ES-I3 (cell line): ENCODE measurements around the gene PRSS57.
"Not testable (repeated sequence)": the region's sequence is repeated elsewhere in the genome, so short reads cannot be mapped to it uniquely, and the experiment has no call there.

Experiments
- H3K36me3 ChIP-seq: 2 replicates; pipeline ENCODE4 v1.6.1; 2013; ENCODE audit warnings: mild to moderate bottlenecking, low read length, control low read depth, moderate library complexity; ENCODE audit not compliant: insufficient read depth
- H3K4me1 ChIP-seq: 2 replicates; pipeline ENCODE4 v1.6.1; 2013; ENCODE audit warnings: mild to moderate bottlenecking, control low read depth, low read length; ENCODE audit not compliant: insufficient read depth
- H3K9ac ChIP-seq: 2 replicates; pipeline ENCODE4 v1.6.1; 2013; ENCODE audit warnings: low read depth, mild to moderate bottlenecking, low read length, moderate library complexity
- H3K9me3 ChIP-seq: 2 replicates; pipeline ENCODE4 v1.6.1; 2013; ENCODE audit warnings: mild to moderate bottlenecking, low read length, moderate library complexity; ENCODE audit not compliant: control insufficient read depth, insufficient read depth

The PRSS57 gene

DNA sequence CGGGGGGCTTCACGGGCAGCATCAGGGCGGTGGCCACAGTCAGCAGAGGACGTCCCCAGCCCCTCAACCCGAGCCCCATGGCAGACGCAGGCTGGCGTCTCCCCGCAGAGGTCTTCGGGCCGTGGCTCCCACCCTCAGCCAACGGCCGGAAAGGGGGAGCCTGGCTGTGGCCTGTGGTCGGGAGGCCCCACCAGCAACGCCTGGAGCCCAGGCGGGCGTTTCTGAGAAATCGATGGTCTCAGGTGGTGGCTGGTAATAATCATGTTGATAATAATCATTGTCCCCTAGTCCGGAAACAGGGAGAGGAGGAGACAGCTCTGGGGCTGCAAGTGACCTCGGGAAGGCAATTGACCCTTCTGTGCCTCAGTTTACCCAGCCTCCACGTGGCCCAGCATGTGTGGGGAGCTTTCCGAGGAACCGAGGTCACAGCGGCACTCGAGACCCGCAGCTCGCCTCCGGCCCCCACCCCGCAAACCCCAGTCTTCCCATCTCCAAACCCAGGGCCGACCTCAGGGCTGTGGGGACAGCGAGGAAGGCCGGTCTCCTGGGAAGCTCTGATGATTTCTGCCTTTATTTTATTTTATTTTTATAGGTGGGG is at the start of gene PRSS57:
PRSS57 (minus strand) TSS at position 101 of the 598 bp plus-strand sequence; CDS start at position 79, 22 bp downstream.
- Histone ChIP-seq H3K9me3 (no peaks in the 10 kb centered on the region), H3K36me3 (no peaks in the 10 kb centered on the region), H3K4me1 (no peaks in the 10 kb centered on the region), H3K9ac (no peak within 1 kb of the TSS)

DNA sequence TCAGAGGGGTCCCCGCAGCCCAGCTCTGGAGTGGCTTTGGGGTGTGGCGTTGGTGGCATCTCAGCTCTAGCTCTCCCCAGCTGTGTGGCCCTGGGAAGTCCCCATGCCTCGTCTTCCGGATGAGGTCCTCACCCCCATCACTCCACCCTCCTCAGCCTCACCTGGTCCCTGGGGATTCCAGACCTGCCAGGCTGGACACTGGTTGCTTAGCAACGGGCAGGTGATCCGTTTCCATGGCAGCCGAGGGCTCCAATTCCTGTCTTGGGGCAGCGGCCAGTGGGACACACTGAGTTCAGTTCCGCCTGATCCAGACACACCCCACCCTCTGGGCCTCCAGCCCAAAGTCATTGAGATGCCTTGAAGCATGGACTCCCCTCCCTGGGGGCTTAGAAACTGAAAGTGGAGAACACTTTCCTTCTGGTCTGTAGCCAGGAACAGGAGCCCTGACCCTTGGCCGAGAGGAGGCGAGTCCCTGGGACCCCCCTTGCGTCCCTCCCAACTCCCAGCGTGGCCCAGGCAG is 48.0 kb upstream of the PRSS57 start:
- H3K9ac ChIP-seq: no peak overlapping the region
- H3K36me3 ChIP-seq: no peaks in the 10 kb centered on the region
- H3K9me3 ChIP-seq: peaks cover 4% of the 10 kb centered on the region; the same call in 1 of the 2 replicates
- H3K4me1 ChIP-seq: no peaks in the 10 kb centered on the region

DNA sequence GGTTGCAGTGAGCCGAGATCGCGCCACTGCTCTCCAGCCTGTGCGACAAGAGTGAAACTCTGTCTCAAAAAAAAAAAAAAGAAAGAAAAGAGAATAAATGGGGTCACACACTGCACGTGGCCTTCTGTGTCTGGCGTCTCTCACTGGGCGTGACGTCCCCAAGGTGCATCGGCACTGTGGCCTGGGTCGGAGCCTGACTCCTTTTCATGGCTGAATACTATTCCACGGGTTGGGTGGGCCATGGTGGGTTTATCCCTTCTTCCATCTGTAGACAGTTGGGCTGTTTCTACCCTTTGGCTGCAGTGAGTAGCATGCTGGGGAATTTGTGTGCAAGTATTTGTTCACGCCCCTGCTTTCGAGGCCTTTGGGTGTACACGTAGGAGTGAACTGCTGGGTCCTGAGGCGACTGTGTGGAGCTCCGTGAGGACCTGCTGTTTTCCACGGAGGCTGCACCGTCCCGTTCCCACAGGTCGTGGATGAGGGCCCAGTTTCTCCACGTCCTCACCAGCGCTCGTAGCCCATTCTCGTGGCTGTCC is 47.4 kb upstream of the PRSS57 start:
- Histone ChIP-seq H3K4me1 (no peaks in the 10 kb centered on the region), H3K36me3 (no peaks in the 10 kb centered on the region), H3K9me3 (peaks cover 1% of the 10 kb centered on the region; the same call in 1 of the 2 replicates), H3K9ac (no peak overlapping the region)

DNA sequence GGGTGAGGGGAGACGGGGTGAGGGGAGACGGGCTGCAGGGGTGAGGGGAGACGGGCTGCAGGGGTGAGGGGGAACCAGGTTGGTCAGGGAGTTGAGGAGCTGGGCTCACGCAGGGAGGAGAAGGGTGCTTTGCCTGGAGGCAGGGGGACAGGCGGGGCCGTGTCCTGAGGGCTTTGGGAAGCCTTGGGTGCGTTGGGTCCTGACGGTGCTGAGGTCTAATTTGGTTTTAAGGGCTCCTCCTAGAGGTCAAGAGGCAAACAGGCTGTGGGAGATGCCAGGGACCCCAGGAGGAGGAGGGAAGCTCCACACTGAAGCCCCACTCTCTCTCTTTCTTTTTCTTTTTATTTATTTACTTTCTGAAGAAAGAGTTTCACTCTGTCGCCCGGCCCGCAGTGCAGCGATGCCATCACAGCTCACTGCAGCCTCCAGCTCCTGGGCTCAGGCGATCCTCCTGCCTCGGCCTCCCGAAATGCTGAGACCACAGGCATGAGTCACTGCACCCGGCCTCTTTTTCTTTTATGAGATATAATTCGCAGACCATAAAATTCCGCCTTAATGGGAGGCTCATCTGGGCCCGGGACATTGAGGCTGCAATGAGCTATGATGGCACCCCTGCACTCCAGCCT is 46.4 kb upstream of the PRSS57 start:
- Histone ChIP-seq H3K36me3 (no peaks in the 10 kb centered on the region), H3K9ac (no peak overlapping the region), H3K4me1 (no peaks in the 10 kb centered on the region), H3K9me3 (no peaks in the 10 kb centered on the region; the same call in 1 of the 2 replicates)

DNA sequence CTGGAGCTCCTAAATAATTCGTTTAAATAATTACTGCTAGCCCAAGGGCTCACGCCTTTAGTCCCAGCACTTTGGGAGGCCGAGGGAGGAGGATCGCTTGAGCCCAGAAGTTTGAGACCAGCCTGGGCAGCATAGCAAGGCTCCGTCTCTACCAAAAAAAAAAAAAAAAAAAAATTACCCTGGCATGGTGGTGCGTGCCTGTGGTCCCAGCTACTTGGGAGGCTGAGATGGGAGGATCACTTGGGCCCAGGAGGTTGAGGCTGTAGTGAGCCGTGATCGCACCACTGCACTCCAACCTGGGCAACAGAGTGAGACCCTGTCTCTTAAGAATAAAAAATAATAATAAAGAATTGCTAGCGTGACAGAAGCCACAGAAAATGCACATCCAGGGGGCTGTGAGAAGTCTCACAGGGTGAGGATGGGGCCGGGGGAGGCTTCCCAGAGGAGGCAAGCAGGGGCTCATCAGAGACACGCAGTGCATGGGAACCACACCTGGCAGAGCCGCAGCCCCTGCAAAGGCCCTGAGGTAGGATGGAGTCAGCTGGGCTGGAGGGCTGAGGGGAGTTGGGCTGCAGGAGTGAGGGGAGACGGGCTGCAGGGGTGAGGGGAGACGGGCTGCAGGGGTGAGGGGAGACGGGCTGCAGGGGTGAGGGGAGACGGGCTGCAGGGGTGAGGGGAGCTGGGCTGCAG is 45.7 kb upstream of the PRSS57 start:
- not testable (repeated sequence) for H3K36me3 ChIP-seq, H3K4me1 ChIP-seq, H3K9ac ChIP-seq, H3K9me3 ChIP-seq

DNA sequence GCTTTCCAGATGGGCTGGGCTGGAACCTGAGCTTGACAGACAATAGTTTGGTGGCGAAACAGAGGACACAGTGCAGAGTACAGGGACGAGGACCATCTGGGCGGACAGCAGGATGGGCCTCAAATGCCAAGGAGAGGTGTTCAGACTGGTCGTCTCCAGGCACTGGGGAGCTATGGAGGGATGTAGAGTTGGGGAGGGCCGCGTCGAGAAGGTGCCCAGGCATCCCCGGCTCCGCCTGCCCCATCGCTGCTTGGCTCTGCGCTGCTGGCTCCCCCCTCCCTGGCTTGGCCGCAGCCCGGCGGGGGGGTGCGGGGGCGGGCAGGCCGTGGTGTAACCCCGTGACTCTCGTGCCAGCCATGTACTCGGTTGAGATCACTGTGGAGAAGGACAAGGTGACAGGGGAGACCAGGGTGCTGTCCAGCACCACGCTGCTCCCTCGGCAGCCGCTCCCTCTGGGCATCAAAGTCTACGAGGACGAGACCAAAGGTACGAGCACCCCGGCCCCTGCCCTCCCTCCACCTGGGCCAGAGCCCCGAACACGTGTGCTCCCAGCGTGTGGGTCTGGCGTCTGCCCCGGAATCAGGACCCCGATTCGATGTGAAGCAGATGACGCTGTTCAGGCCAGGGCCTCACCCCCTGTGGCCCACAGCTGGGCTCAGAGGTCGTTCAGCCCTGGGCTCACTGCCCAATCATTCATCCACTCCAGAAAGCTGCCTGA is 44.9 kb upstream of the PRSS57 start:
- H3K36me3 ChIP-seq: no peaks in the 10 kb centered on the region
- no peak overlapping the region for H3K9ac ChIP-seq
- no peaks in the 10 kb centered on the region for H3K4me1 ChIP-seq
- no peaks in the 10 kb centered on the region; the same call in 1 of the 2 replicates for H3K9me3 ChIP-seq

DNA sequence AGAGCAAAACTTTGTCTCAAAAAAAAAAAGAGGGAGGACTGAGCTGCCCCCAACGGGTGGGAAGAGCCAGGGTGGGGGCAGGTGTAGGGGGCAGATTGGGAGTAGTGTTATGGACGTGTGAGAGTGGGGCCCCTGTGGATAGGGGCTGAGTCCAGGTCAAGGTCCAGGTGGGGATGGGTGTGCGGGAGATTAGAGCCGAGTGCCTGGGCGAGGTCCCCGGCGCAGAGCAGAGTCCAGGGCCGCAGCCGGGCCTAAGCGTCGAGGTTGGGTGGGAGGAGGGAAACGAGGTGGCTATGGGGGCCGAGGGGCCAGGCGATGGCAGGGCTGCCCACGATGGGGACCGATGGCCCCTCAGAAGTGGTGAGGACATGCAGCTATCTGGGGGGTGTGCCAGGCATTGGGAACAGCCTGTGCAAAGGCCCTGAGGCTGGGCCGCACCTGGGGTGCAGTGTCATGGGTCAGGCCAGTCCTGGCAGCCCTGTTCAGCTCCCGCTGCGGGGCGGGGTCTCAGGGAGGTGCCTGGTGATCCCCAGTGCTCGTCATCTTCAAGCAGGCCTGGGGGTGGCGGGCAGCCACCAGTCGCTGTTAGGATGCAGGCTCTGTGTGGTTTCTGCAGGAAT is 43.4 kb upstream of the PRSS57 start:
- H3K9ac ChIP-seq: no peak overlapping the region
- H3K9me3 ChIP-seq: no peaks in the 10 kb centered on the region
- no peaks in the 10 kb centered on the region for H3K36me3 ChIP-seq
- H3K4me1 ChIP-seq: no peaks in the 10 kb centered on the region

DNA sequence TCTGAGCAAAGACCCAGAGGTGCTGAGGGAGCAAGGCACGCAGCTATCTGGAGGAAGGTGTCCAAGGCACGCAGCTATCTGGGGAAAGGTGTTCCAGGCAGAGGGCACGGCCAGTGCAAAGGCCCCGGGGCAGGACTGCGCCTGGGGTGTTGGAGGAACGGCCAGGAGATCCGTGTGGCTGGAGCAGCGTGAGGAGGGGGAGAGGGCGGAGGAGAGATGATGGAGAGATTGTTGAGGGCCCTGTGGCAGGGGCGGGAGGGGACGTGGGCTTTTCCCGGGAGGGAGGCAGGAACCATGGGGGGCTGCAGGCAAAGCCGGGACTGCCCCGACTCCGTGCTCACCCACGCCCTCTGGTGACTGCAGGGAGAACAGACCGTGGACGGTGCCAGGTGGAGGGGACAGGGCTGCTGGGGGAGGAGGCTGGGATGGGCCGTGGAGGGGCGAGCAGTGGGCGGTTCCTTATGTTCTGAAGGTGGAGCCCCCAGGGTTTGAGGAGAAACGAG is 42.4 kb upstream of the PRSS57 start:
- Histone ChIP-seq H3K9ac (no peak overlapping the region), H3K36me3 (no peaks in the 10 kb centered on the region), H3K9me3 (no peaks in the 10 kb centered on the region), H3K4me1 (no peaks in the 10 kb centered on the region)

DNA sequence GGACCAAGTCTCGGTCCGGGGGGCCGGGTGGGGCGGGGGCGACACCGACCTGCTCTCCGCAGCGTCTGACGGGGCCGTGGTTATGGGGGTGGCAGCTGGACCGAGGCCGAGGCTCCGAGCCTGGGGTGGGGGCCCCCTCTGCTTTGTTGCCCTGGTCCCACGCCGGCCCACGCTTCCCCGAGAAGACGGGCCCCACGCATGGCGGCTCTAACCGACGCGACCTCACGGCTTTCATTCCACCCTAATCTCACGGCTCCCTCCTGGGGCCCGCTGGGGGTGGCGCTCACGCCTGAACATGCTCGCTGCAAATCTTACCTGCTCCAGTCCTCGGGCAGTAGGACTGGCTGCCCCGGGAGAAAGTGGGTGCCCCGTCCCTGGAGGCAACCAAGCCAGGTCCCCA is 40.9 kb upstream of the PRSS57 start:
- Histone ChIP-seq H3K9ac (no peak overlapping the region), H3K36me3 (no peaks in the 10 kb centered on the region), H3K9me3 (no peaks in the 10 kb centered on the region), H3K4me1 (no peaks in the 10 kb centered on the region)

DNA sequence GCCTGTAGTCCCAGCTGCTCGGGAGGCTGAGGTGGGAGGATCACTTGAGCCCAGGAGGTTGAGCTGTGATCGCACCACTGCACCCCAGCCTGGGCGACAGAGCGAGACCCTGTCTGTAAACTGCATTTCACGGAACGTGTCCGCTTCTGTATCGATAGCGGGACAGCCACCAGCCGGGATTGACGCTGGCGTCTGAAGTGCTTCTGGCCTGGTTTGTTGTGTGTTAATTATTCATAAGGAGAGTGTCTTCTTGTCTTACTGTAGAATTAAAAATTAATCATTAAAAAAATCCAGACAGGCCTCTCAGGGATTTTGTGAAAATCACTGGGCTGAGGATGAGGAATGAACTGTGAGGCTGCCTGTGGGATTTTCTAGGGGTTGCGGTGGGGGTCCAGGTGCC is 39.5 kb upstream of the PRSS57 start:
- Histone ChIP-seq H3K9ac (no peak overlapping the region), H3K4me1 (no peaks in the 10 kb centered on the region), H3K36me3 (no peaks in the 10 kb centered on the region), H3K9me3 (no peaks in the 10 kb centered on the region)

DNA sequence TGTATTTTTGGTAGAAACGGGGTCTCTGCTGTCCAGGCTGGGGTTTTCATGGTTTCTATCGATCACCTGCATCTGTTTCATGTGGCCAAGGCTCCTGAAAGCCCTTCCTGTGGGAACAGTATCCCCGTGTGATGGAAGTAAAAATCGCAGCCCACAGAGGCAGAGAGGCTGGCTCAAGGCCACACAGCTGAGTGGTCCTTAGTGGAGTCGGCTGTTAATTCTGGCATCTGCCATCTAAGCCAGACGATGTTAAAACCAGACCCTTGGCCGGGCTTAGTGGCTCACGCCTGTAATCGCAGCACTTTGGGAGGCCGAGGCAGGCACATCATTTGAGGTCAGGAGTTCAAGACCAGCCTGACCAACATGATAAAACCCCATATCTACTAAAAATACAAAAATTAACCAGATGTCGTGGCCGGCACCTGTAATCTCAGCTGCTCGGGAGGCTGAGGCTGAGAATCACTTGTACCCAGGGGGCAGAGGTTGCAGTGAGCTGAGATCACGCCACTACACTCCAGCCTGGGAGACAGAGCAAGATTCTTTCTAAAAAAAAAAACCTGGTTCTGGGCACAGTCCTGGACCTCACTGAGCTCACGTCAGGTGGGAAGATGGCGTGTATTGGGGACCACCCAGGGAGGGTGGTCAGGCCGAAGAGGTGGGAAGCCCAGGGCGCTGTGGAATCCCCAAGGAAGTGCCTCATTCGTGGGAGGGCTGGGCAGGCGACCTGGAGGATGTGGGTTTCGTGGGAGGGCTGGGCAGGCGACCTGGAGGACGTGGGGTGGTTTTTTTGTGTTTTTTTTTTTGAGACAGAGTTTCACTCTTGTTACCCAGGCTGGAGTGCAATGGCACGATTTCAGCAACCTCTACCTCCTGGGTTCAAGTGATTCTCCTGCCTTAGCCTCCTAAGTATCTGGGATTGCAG is 37.2 kb upstream of the PRSS57 start:
- Histone ChIP-seq H3K4me1 (no peaks in the 10 kb centered on the region; the same call in 1 of the 2 replicates), H3K9me3 (no peaks in the 10 kb centered on the region), H3K36me3 (no peaks in the 10 kb centered on the region), H3K9ac (no peak overlapping the region)

DNA sequence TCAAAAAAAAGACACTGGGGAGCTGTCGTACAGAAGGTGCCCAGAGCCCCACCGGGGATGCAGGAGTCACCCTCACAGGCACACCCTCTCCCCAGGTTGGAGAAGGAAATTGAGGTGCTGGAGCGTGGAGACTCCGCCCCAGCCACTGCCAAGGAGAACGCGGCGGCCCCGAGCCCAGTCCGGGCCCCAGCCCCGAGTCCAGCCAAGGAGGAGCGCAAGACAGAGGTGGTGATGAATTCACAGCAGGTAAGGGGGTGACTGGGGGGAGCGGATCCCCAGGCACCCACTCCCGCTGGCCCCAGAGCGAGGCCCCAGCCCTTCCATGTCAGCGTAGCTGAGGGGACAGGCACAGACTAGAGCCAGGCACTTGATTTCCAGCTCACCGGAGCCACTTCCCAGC is 35.7 kb upstream of the PRSS57 start:
- no peak overlapping the region for H3K9ac ChIP-seq
- no peaks in the 10 kb centered on the region for H3K9me3 ChIP-seq
- no peaks in the 10 kb centered on the region for H3K36me3 ChIP-seq
- H3K4me1 ChIP-seq: no peaks in the 10 kb centered on the region; the same call in 1 of the 2 replicates
